ENCODE results near the gene LYAR. TPM values are rescaled to one million over a fixed set of nuclear protein-coding genes. Genes with fewer than 3 reads are reported as not detected.

Gene LYAR
- total and polyA plus RNA-seq, 2 donors from 2014 or later: 6.6 to 8.6 TPM

DNA sequence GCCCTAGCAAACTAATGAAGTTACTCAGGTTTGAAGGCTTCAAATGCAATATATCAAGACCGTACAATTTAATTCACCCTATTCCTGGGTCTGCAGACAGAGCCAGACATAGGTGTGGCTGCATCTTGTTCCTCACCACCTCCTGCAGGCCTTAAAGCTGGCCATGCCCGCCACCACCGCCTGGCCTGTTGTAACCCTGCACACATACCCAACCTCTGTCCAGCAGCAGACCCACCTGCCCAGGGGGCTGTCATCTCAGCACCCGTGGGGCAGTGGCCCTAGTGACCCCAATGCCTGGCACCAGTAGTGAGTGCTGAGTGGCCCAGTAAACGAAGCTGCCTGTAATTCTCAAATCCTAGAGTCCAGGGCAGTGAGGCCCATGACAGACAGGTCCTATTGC lies 40.8 kb upstream of the LYAR start:
- H3K9me3 ChIP-seq (ENCODE audit: control insufficient read depth in 2 of 3, insufficient read depth in 1 of 3, low read length in 3 of 3): no peaks in the 10 kb centered on the region
- intact Hi-C loops (cut with DNase I): no loop called here
- no peak overlapping the region for H3K4me3 ChIP-seq (ENCODE audit: low read length in 3 of 3)
- no peaks in the 10 kb centered on the region for H3K27me3 ChIP-seq (ENCODE audit: control insufficient read depth, insufficient read depth, low read length)
- H3K4me1 ChIP-seq (ENCODE audit: control insufficient read depth in 2 of 3, insufficient read depth in 2 of 3, low read depth in 1 of 3, low read length in 3 of 3): peaks cover 0 to 2% (median 0%) of the 10 kb centered on the region in 3 donors
- no peak overlapping the region for H3K27ac ChIP-seq (ENCODE audit: low read depth in 2 of 2, low read length in 2 of 2)
- no peak for FAIRE-seq
- H3K36me3 ChIP-seq (ENCODE audit: control insufficient read depth in 2 of 3, insufficient read depth in 3 of 3, low read length in 3 of 3): no peaks in the 10 kb centered on the region
- TF ChIP-seq CTCF (IDR thresholded peaks at IDR 0.05; ENCODE audit: borderline replicate concordance, extremely low read depth, insufficient read depth): no peak
- no peak overlapping the region for H3K9ac ChIP-seq (ENCODE audit: low read length in 3 of 3)
- no peak for DNase-seq

- intact Hi-C loops (cut with DNase I): no loop called here
- Histone ChIP-seq H3K36me3 (ENCODE audit: control insufficient read depth in 2 of 3, insufficient read depth in 3 of 3, low read length in 3 of 3) (no peaks in the 10 kb centered on the region), H3K4me3 (ENCODE audit: low read length in 3 of 3) (no peak overlapping the region), H3K9ac (ENCODE audit: low read length in 3 of 3) (no peak overlapping the region), H3K27ac (ENCODE audit: low read depth in 2 of 2, low read length in 2 of 2) (no peak overlapping the region), H3K27me3 (ENCODE audit: control insufficient read depth, insufficient read depth, low read length) (no peaks in the 10 kb centered on the region), H3K4me1 (ENCODE audit: control insufficient read depth in 2 of 3, insufficient read depth in 2 of 3, low read depth in 1 of 3, low read length in 3 of 3) (no peaks in the 10 kb centered on the region), H3K9me3 (ENCODE audit: control insufficient read depth in 2 of 3, insufficient read depth in 1 of 3, low read length in 3 of 3) (no peaks in the 10 kb centered on the region)
- DNase-seq (peak in 1 of 5 donors; percentile 17), FAIRE-seq (no peak)
- TF ChIP-seq CTCF (IDR thresholded peaks at IDR 0.05; ENCODE audit: borderline replicate concordance, extremely low read depth, insufficient read depth): no peak
Observed at GRCh38 chr4:4329496-4329895, 39.5 kb upstream of the LYAR start.

GRCh38 chr4:4328840-4329239 lies 38.9 kb upstream of the LYAR start:
- no peak overlapping the region for H3K9ac ChIP-seq (ENCODE audit: low read length in 3 of 3)
- intact Hi-C loops (cut with DNase I): no loop called here
- TF ChIP-seq CTCF (IDR thresholded peaks at IDR 0.05; ENCODE audit: borderline replicate concordance, extremely low read depth, insufficient read depth): no peak
- peak in 1 of 5 donors; percentile 3 for DNase-seq
- no peaks in the 10 kb centered on the region for H3K36me3 ChIP-seq (ENCODE audit: control insufficient read depth in 2 of 3, insufficient read depth in 3 of 3, low read length in 3 of 3)
- H3K27me3 ChIP-seq (ENCODE audit: control insufficient read depth, insufficient read depth, low read length): no peaks in the 10 kb centered on the region
- H3K27ac ChIP-seq (ENCODE audit: low read depth in 2 of 2, low read length in 2 of 2): no peak overlapping the region
- no peaks in the 10 kb centered on the region for H3K4me1 ChIP-seq (ENCODE audit: control insufficient read depth in 2 of 3, insufficient read depth in 2 of 3, low read depth in 1 of 3, low read length in 3 of 3)
- no peak for FAIRE-seq
- no peaks in the 10 kb centered on the region for H3K9me3 ChIP-seq (ENCODE audit: control insufficient read depth in 2 of 3, insufficient read depth in 1 of 3, low read length in 3 of 3)
- no peak overlapping the region for H3K4me3 ChIP-seq (ENCODE audit: low read length in 3 of 3)

GRCh38 chr4:4328206-4328605 lies 38.3 kb upstream of the LYAR start:
- Histone ChIP-seq H3K27ac (ENCODE audit: low read depth in 2 of 2, low read length in 2 of 2) (no peak overlapping the region), H3K27me3 (ENCODE audit: control insufficient read depth, insufficient read depth, low read length) (no peaks in the 10 kb centered on the region), H3K36me3 (ENCODE audit: control insufficient read depth in 2 of 3, insufficient read depth in 3 of 3, low read length in 3 of 3) (no peaks in the 10 kb centered on the region), H3K9me3 (ENCODE audit: control insufficient read depth in 2 of 3, insufficient read depth in 1 of 3, low read length in 3 of 3) (no peaks in the 10 kb centered on the region), H3K4me3 (ENCODE audit: low read length in 3 of 3) (no peak overlapping the region), H3K9ac (ENCODE audit: low read length in 3 of 3) (no peak overlapping the region), H3K4me1 (ENCODE audit: control insufficient read depth in 2 of 3, insufficient read depth in 2 of 3, low read depth in 1 of 3, low read length in 3 of 3) (no peaks in the 10 kb centered on the region)
- intact Hi-C loops (cut with DNase I): no loop called here
- FAIRE-seq (no peak), DNase-seq (peak in 1 of 5 donors; percentile 7)
- no peak for TF ChIP-seq CTCF (IDR thresholded peaks at IDR 0.05; ENCODE audit: borderline replicate concordance, extremely low read depth, insufficient read depth)

Data from kidney (tissue), 14 donors.